ENCODE measurements around the gene TLX1.
A peak's percentile ranks its signal among the peaks of the same experiment; 100 is the strongest.

TLX1 gene

GRCh38 chr10:101106351-101106750, 24.7 kb upstream of the TLX1 start:
- Histone ChIP-seq H3K9ac (ENCODE audit: low read length) (no peak overlapping the region), H4K8ac (ENCODE audit: low read depth, low read length) (no peak overlapping the region), H3K27me3 (ENCODE audit: insufficient read depth, low read length) (peaks cover 3% of the 10 kb centered on the region), H2BK5ac (ENCODE audit: low read depth, low read length, poor library complexity) (no peak overlapping the region), H3K9me3 (ENCODE audit: insufficient read depth, low read depth, low read length) (no peaks in the 10 kb centered on the region), H3K23ac (ENCODE audit: low read length) (no peak overlapping the region), H2AFZ (ENCODE audit: insufficient read depth, low read length, poor library complexity) (no peak overlapping the region), H3K18ac (ENCODE audit: low read length) (no peak overlapping the region), H3K27ac (ENCODE audit: low read depth, low read length) (no peak overlapping the region), H3K4ac (ENCODE audit: low read depth, low read length) (no peak overlapping the region), H2BK12ac (ENCODE audit: low read length) (no peak overlapping the region), H4K12ac (ENCODE audit: low read depth, low read length) (no peak overlapping the region), H2BK120ac (ENCODE audit: insufficient read depth, low read length, poor library complexity) (no peak overlapping the region), H3K79me2 (ENCODE audit: control insufficient read depth, insufficient read depth, low read length, poor library complexity) (no peaks in the 10 kb centered on the region), H4K91ac (ENCODE audit: low read depth, low read length) (no peak overlapping the region), H3K36me3 (ENCODE audit: control insufficient read depth in 1 of 2, insufficient read depth in 2 of 2, low read length in 2 of 2) (no peaks in the 10 kb centered on the region), H3K4me1 (ENCODE audit: control insufficient read depth in 1 of 2, insufficient read depth in 2 of 2, low read length in 2 of 2) (no peaks in the 10 kb centered on the region), H3K14ac (ENCODE audit: low read length) (no peak overlapping the region), H2AK5ac (ENCODE audit: low read length) (no peak overlapping the region), H3K4me3 (ENCODE audit: low read depth, low read length) (no peak overlapping the region), H3K79me1 (ENCODE audit: low read length) (no peaks in the 10 kb centered on the region), H3K4me2 (ENCODE audit: low read length) (no peak overlapping the region)
- no peak for DNase-seq
- WGBS (ENCODE audit: extremely low coverage, insufficient coverage, insufficient read length), result no CpG with 5 or more reads among the region's 6 CpGs

GRCh38 chr10:101107771-101108170, 23.3 kb upstream of the TLX1 start:
- H3K18ac ChIP-seq (ENCODE audit: low read length), result no peak overlapping the region
- H3K9me3 ChIP-seq (ENCODE audit: insufficient read depth, low read depth, low read length), result no peaks in the 10 kb centered on the region
- H3K4me3 ChIP-seq (ENCODE audit: low read depth, low read length), result no peak overlapping the region
- H2AK5ac ChIP-seq (ENCODE audit: low read length), result no peak overlapping the region
- H3K36me3 ChIP-seq (ENCODE audit: control insufficient read depth in 1 of 2, insufficient read depth in 2 of 2, low read length in 2 of 2), result no peaks in the 10 kb centered on the region
- H2BK5ac ChIP-seq (ENCODE audit: low read depth, low read length, poor library complexity), result no peak overlapping the region
- no peak overlapping the region for H3K9ac ChIP-seq (ENCODE audit: low read length)
- H3K14ac ChIP-seq (ENCODE audit: low read length), result no peak overlapping the region
- no peak overlapping the region for H4K12ac ChIP-seq (ENCODE audit: low read depth, low read length)
- no peak overlapping the region for H2BK12ac ChIP-seq (ENCODE audit: low read length)
- H3K4me1 ChIP-seq (ENCODE audit: control insufficient read depth in 1 of 2, insufficient read depth in 2 of 2, low read length in 2 of 2), result no peaks in the 10 kb centered on the region
- no peak overlapping the region for H2BK120ac ChIP-seq (ENCODE audit: insufficient read depth, low read length, poor library complexity)
- no CpG with 5 or more reads among the region's 5 CpGs for WGBS (ENCODE audit: extremely low coverage, insufficient coverage, insufficient read length)
- H4K8ac ChIP-seq (ENCODE audit: low read depth, low read length), result no peak overlapping the region
- H2AFZ ChIP-seq (ENCODE audit: insufficient read depth, low read length, poor library complexity), result no peak overlapping the region
- no peak overlapping the region for H3K27ac ChIP-seq (ENCODE audit: low read depth, low read length)
- no peak overlapping the region for H3K4ac ChIP-seq (ENCODE audit: low read depth, low read length)
- H3K23ac ChIP-seq (ENCODE audit: low read length), result no peak overlapping the region
- DNase-seq, result no peak
- no peaks in the 10 kb centered on the region for H3K79me1 ChIP-seq (ENCODE audit: low read length)
- H3K4me2 ChIP-seq (ENCODE audit: low read length), result no peak overlapping the region
- no peaks in the 10 kb centered on the region for H3K27me3 ChIP-seq (ENCODE audit: insufficient read depth, low read length)
- no peaks in the 10 kb centered on the region for H3K79me2 ChIP-seq (ENCODE audit: control insufficient read depth, insufficient read depth, low read length, poor library complexity)
- H4K91ac ChIP-seq (ENCODE audit: low read depth, low read length), result no peak overlapping the region

- Histone ChIP-seq H3K4ac (ENCODE audit: low read depth, low read length) (no peak overlapping the region), H3K4me1 (ENCODE audit: control insufficient read depth in 1 of 2, insufficient read depth in 2 of 2, low read length in 2 of 2) (no peaks in the 10 kb centered on the region), H2BK12ac (ENCODE audit: low read length) (no peak overlapping the region), H3K14ac (ENCODE audit: low read length) (no peak overlapping the region), H4K8ac (ENCODE audit: low read depth, low read length) (no peak overlapping the region), H3K18ac (ENCODE audit: low read length) (no peak overlapping the region), H3K36me3 (ENCODE audit: control insufficient read depth in 1 of 2, insufficient read depth in 2 of 2, low read length in 2 of 2) (no peaks in the 10 kb centered on the region), H3K4me2 (ENCODE audit: low read length) (no peak overlapping the region), H3K9ac (ENCODE audit: low read length) (no peak overlapping the region), H3K79me1 (ENCODE audit: low read length) (no peaks in the 10 kb centered on the region), H2AK5ac (ENCODE audit: low read length) (no peak overlapping the region), H3K9me3 (ENCODE audit: insufficient read depth, low read depth, low read length) (no peaks in the 10 kb centered on the region), H3K4me3 (ENCODE audit: low read depth, low read length) (no peak overlapping the region), H3K23ac (ENCODE audit: low read length) (no peak overlapping the region), H2AFZ (ENCODE audit: insufficient read depth, low read length, poor library complexity) (no peak overlapping the region), H3K27me3 (ENCODE audit: insufficient read depth, low read length) (no peaks in the 10 kb centered on the region), H2BK120ac (ENCODE audit: insufficient read depth, low read length, poor library complexity) (no peak overlapping the region), H3K27ac (ENCODE audit: low read depth, low read length) (no peak overlapping the region), H2BK5ac (ENCODE audit: low read depth, low read length, poor library complexity) (no peak overlapping the region), H4K12ac (ENCODE audit: low read depth, low read length) (no peak overlapping the region), H4K91ac (ENCODE audit: low read depth, low read length) (no peak overlapping the region), H3K79me2 (ENCODE audit: control insufficient read depth, insufficient read depth, low read length, poor library complexity) (no peaks in the 10 kb centered on the region)
- WGBS (ENCODE audit: extremely low coverage, insufficient coverage, insufficient read length), result no CpG with 5 or more reads among the region's 6 CpGs
- DNase-seq, result peak; percentile 5 to 48
These were observed 20.1 kb upstream of the TLX1 start for GRCh38 chr10:101110856-101111523.

- Histone ChIP-seq H3K4ac (ENCODE audit: low read depth, low read length) (no peak overlapping the region), H3K9me3 (ENCODE audit: insufficient read depth, low read depth, low read length) (no peaks in the 10 kb centered on the region), H3K9ac (ENCODE audit: low read length) (no peak overlapping the region), H3K27me3 (ENCODE audit: insufficient read depth, low read length) (no peaks in the 10 kb centered on the region), H3K18ac (ENCODE audit: low read length) (no peak overlapping the region), H2BK120ac (ENCODE audit: insufficient read depth, low read length, poor library complexity) (no peak overlapping the region), H2BK5ac (ENCODE audit: low read depth, low read length, poor library complexity) (no peak overlapping the region), H3K79me2 (ENCODE audit: control insufficient read depth, insufficient read depth, low read length, poor library complexity) (no peaks in the 10 kb centered on the region), H2BK12ac (ENCODE audit: low read length) (no peak overlapping the region), H3K23ac (ENCODE audit: low read length) (no peak overlapping the region), H3K14ac (ENCODE audit: low read length) (no peak overlapping the region), H3K79me1 (ENCODE audit: low read length) (no peaks in the 10 kb centered on the region), H2AFZ (ENCODE audit: insufficient read depth, low read length, poor library complexity) (no peak overlapping the region), H4K91ac (ENCODE audit: low read depth, low read length) (no peak overlapping the region), H4K8ac (ENCODE audit: low read depth, low read length) (no peak overlapping the region), H3K27ac (ENCODE audit: low read depth, low read length) (no peak overlapping the region), H3K4me1 (ENCODE audit: control insufficient read depth in 1 of 2, insufficient read depth in 2 of 2, low read length in 2 of 2) (no peaks in the 10 kb centered on the region), H3K36me3 (ENCODE audit: control insufficient read depth in 1 of 2, insufficient read depth in 2 of 2, low read length in 2 of 2) (no peaks in the 10 kb centered on the region), H4K12ac (ENCODE audit: low read depth, low read length) (no peak overlapping the region), H3K4me2 (ENCODE audit: low read length) (no peak overlapping the region), H2AK5ac (ENCODE audit: low read length) (no peak overlapping the region), H3K4me3 (ENCODE audit: low read depth, low read length) (no peak overlapping the region)
- DNase-seq, result no peak
- WGBS (ENCODE audit: extremely low coverage, insufficient coverage, insufficient read length), result no CpG with 5 or more reads among the region's 8 CpGs
These were observed 19.6 kb upstream of the TLX1 start for GRCh38 chr10:101111547-101111946.
